HEK293T (cell line): Measurements from ENCODE around the gene MAX.

ENCODE experiments used
- BHLHE40 ChIP-seq: fragments of 450-650 bp; IDR thresholded peaks from 2 replicates; pipeline ENCODE4 v1.6.1; 2016; ENCODE audit warnings: mild to moderate bottlenecking, moderate library complexity, borderline replicate concordance
- ELF4 ChIP-seq: fragments of 450-650 bp; IDR thresholded peaks from 2 replicates; pipeline ENCODE4 v1.6.1; 2017; ENCODE audit warnings: antibody characterized with exemption
- FOXM1 ChIP-seq: fragments of 450-650 bp; IDR thresholded peaks from 2 replicates; pipeline ENCODE4 v1.6.1; 2017; ENCODE audit warnings: mild to moderate bottlenecking, borderline replicate concordance
- HDGF ChIP-seq: fragments of 450-650 bp; IDR thresholded peaks from 2 replicates; pipeline ENCODE4 v1.6.1; 2017; ENCODE audit warnings: antibody characterized with exemption, borderline replicate concordance
- SP1 ChIP-seq: fragments of 450-650 bp; IDR thresholded peaks from 2 replicates; pipeline ENCODE4 v1.6.1; 2017
- SUZ12 ChIP-seq: fragments of 450-650 bp; IDR thresholded peaks from 2 replicates; pipeline ENCODE4 v1.6.1; 2016; ENCODE audit warnings: mild to moderate bottlenecking
- TARDBP ChIP-seq: fragments of 450-650 bp; IDR thresholded peaks from 2 replicates; pipeline ENCODE4 v1.6.1; 2016
- ZNF384 ChIP-seq: fragments of 450-650 bp; IDR thresholded peaks from 2 replicates; pipeline ENCODE4 v1.6.1; 2016

GRCh38 chr14:65141523-65141922, 39.2 kb upstream of the MAX start:
- no peak for TF ChIP-seq TARDBP
- no peak for TF ChIP-seq SUZ12
- TF ChIP-seq HDGF, result no peak
- no peak for TF ChIP-seq ELF4
- TF ChIP-seq ZNF384, result no peak
- TF ChIP-seq SP1, result no peak
- no peak for TF ChIP-seq BHLHE40
- no peak for TF ChIP-seq FOXM1
